ENCODE measurements around the gene DOK5. TPM values are rescaled to one million over a fixed set of nuclear protein-coding genes. Genes with fewer than 3 reads are reported as not detected.

DOK5 gene
- total and polyA plus RNA-seq, 2 experiments from 2014 or later: 5.0 to 6.9 TPM

- TF ChIP-seq, protein P1, sequence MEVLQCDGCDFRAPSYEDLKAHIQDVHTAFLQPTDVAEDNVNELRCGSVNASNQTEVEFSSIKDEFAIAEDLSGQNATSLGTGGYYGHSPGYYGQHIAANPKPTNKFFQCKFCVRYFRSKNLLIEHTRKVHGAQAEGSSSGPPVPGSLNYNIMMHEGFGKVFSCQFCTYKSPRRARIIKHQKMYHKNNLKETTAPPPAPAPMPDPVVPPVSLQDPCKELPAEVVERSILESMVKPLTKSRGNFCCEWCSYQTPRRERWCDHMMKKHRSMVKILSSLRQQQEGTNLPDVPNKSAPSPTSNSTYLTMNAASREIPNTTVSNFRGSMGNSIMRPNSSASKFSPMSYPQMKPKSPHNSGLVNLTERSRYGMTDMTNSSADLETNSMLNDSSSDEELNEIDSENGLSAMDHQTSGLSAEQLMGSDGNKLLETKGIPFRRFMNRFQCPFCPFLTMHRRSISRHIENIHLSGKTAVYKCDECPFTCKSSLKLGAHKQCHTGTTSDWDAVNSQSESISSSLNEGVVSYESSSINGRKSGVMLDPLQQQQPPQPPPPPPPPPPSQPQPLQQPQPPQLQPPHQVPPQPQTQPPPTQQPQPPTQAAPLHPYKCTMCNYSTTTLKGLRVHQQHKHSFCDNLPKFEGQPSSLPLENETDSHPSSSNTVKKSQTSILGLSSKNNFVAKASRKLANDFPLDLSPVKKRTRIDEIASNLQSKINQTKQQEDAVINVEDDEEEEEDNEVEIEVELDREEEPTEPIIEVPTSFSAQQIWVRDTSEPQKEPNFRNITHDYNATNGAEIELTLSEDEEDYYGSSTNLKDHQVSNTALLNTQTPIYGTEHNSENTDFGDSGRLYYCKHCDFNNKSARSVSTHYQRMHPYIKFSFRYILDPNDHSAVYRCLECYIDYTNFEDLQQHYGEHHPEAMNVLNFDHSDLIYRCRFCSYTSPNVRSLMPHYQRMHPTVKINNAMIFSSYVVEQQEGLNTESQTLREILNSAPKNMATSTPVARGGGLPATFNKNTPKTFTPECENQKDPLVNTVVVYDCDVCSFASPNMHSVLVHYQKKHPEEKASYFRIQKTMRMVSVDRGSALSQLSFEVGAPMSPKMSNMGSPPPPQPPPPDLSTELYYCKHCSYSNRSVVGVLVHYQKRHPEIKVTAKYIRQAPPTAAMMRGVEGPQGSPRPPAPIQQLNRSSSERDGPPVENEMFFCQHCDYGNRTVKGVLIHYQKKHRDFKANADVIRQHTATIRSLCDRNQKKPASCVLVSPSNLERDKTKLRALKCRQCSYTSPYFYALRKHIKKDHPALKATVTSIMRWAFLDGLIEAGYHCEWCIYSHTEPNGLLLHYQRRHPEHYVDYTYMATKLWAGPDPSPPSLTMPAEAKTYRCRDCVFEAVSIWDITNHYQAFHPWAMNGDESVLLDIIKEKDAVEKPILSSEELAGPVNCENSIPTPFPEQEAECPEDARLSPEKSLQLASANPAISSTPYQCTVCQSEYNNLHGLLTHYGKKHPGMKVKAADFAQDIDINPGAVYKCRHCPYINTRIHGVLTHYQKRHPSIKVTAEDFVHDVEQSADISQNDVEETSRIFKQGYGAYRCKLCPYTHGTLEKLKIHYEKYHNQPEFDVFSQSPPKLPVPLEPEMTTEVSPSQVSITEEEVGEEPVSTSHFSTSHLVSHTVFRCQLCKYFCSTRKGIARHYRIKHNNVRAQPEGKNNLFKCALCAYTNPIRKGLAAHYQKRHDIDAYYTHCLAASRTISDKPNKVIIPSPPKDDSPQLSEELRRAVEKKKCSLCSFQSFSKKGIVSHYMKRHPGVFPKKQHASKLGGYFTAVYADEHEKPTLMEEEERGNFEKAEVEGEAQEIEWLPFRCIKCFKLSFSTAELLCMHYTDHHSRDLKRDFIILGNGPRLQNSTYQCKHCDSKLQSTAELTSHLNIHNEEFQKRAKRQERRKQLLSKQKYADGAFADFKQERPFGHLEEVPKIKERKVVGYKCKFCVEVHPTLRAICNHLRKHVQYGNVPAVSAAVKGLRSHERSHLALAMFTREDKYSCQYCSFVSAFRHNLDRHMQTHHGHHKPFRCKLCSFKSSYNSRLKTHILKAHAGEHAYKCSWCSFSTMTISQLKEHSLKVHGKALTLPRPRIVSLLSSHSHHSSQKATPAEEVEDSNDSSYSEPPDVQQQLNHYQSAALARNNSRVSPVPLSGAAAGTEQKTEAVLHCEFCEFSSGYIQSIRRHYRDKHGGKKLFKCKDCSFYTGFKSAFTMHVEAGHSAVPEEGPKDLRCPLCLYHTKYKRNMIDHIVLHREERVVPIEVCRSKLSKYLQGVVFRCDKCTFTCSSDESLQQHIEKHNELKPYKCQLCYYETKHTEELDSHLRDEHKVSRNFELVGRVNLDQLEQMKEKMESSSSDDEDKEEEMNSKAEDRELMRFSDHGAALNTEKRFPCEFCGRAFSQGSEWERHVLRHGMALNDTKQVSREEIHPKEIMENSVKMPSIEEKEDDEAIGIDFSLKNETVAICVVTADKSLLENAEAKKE (CRISPR knock-in tag; IDR thresholded peaks at IDR 0.05): no peak
- TF ChIP-seq ZNF331 (CRISPR knock-in tag; IDR thresholded peaks at IDR 0.05; ENCODE audit: low read depth) (no peak), NANOG (IDR thresholded peaks at IDR 0.05; ENCODE audit: borderline replicate concordance) (no peak), STAT1 (IDR thresholded peaks at IDR 0.05; ENCODE audit: unreplicated experiment) (no peak), CTCF (conservative IDR thresholded peaks at IDR 0.05; ENCODE audit: low read depth in 2 of 2) (no peak), JUNB (IDR thresholded peaks at IDR 0.05; ENCODE audit: unreplicated experiment) (no peak)
Measured at GRCh38 chr20:54692168-54692887, 216.9 kb downstream of the DOK5 start (continued).

GRCh38 chr20:54694516-54694915 is 219.1 kb downstream of the DOK5 start:
- Histone ChIP-seq H4K20me1 (replicated peaks; ENCODE audit: insufficient read depth) (no peaks in the 10 kb centered on the region), H3K79me2 (replicated peaks; ENCODE audit: insufficient read depth) (no peaks in the 10 kb centered on the region), H3K9me2 (ENCODE audit: insufficient read depth) (no peaks in the 10 kb centered on the region), H2AFZ (no peak overlapping the region), H3K4me3 (no peak overlapping the region), H3K4me1 (ENCODE audit: insufficient read depth) (no peaks in the 10 kb centered on the region), H3K4me2 (no peak overlapping the region), H3K27me3 (ENCODE audit: insufficient read depth) (no peaks in the 10 kb centered on the region), H3K36me3 (ENCODE audit: insufficient read depth) (no peaks in the 10 kb centered on the region), H3K27ac (ENCODE audit: low read depth) (no peak overlapping the region), H3F3A (replicated peaks; ENCODE audit: low read depth) (no peaks in the 10 kb centered on the region)
- Mint-ChIP-seq H3K36me3 (ENCODE audit: low read depth) (peaks cover 36% of the 10 kb centered on the region), H3K27ac (no peak overlapping the region), H3K9me3 (peaks cover 98% of the 10 kb centered on the region), H3K4me1 (no peaks in the 10 kb centered on the region), H3K27me3 (ENCODE audit: insufficient read depth, low read depth, poor library complexity) (peaks cover 2% of the 10 kb centered on the region), H3K4me3 (no peak overlapping the region)
- no peak for ATAC-seq
- DNase-seq (ENCODE audit: low spot score): no peak
- TF ChIP-seq, protein P1 (CRISPR knock-in tag; IDR thresholded peaks at IDR 0.05): no peak
- TF ChIP-seq ZNF114 (CRISPR knock-in tag; IDR thresholded peaks at IDR 0.05): no peak
- TF ChIP-seq JUNB (IDR thresholded peaks at IDR 0.05; ENCODE audit: unreplicated experiment): no peak

All from GM23338 (cell line).